Measurements from ENCODE around the gene KDM4F.

KDM4F gene

GRCh38 chr11:95086836-95087570 lies 37.8 kb downstream of the KDM4F start:
- H3K27ac ChIP-seq, result no peak overlapping the region

DNA sequence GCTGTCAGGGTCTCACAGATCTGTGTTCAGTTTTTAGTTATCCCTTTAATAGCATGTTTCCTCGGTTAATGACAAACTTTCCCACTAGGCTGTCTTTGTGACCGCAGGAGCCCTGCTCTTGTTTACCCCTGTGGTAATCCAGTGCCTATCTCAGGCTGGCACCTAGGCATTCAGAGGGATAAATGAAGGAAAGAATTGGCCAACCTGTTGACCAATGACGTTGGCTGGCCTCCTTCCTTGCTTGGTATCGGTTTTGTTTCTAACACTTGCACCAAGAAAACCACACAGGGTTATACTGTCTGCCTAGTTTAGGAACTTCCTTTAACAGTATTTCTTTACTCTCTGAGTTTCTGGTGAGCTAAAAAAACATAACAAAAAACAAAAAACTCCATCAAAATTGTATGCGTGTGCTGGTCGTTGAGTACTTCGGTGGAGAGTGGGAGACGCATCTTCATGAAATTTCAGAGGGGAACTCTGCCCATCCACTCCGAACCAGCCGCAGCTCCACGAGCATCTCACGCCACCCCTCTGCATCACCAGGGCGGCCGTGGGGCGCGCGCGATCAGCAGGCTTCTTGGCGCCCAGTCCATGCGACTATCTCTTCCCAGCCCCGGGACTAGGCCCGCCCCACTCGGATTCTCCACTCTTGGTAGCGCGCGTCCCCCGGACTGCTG lies 39.9 kb downstream of the KDM4F start:
- Histone ChIP-seq H3K9ac (no peak overlapping the region), H2AFZ (peak overlapping the region; percentile 90), H3K27me3 (ENCODE audit: control insufficient read depth, insufficient read depth, low read length) (no peaks in the 10 kb centered on the region), H3K79me2 (no peaks in the 10 kb centered on the region), H3K27ac (peak overlapping the region; percentile 76), H3K4me2 (ENCODE audit: low read length) (peak overlapping the region; percentile 61), H3K4me3 (ENCODE audit: low read depth, low read length) (peak overlapping the region; percentile 53), H3K36me3 (ENCODE audit: control insufficient read depth, insufficient read depth, low read length) (no peaks in the 10 kb centered on the region), H3K9me3 (ENCODE audit: control insufficient read depth, low read length) (no peaks in the 10 kb centered on the region), H3K4me1 (peaks cover 8% of the 10 kb centered on the region)
- TF ChIP-seq, protein P1, sequence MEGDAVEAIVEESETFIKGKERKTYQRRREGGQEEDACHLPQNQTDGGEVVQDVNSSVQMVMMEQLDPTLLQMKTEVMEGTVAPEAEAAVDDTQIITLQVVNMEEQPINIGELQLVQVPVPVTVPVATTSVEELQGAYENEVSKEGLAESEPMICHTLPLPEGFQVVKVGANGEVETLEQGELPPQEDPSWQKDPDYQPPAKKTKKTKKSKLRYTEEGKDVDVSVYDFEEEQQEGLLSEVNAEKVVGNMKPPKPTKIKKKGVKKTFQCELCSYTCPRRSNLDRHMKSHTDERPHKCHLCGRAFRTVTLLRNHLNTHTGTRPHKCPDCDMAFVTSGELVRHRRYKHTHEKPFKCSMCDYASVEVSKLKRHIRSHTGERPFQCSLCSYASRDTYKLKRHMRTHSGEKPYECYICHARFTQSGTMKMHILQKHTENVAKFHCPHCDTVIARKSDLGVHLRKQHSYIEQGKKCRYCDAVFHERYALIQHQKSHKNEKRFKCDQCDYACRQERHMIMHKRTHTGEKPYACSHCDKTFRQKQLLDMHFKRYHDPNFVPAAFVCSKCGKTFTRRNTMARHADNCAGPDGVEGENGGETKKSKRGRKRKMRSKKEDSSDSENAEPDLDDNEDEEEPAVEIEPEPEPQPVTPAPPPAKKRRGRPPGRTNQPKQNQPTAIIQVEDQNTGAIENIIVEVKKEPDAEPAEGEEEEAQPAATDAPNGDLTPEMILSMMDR (IDR thresholded peaks at IDR 0.05), result no peak

More at GRCh38 chr11:95086836-95087570, 37.8 kb downstream of the KDM4F start:
- H2AFZ ChIP-seq, result no peak overlapping the region
- H3K4me3 ChIP-seq (ENCODE audit: low read depth, low read length), result no peak overlapping the region
- no peaks in the 10 kb centered on the region for H3K27me3 ChIP-seq (ENCODE audit: control insufficient read depth, insufficient read depth, low read length)
- TF ChIP-seq, protein P1 (IDR thresholded peaks at IDR 0.05), result no peak
- no peaks in the 10 kb centered on the region for H3K79me2 ChIP-seq
- no peak overlapping the region for H3K9ac ChIP-seq
- H3K4me2 ChIP-seq (ENCODE audit: low read length), result no peak overlapping the region
- H3K36me3 ChIP-seq (ENCODE audit: control insufficient read depth, insufficient read depth, low read length), result no peaks in the 10 kb centered on the region
- H3K9me3 ChIP-seq (ENCODE audit: control insufficient read depth, low read length), result no peaks in the 10 kb centered on the region
- peaks cover 4% of the 10 kb centered on the region for H3K4me1 ChIP-seq

GRCh38 chr11:95089620-95090542 lies 40.7 kb downstream of the KDM4F start, which contains the start of gene ENDOD1:
Gene ENDOD1, plus strand, starts transcription at chr11:95089846. Its CDS starts 82 bp downstream, at chr11:95089928.
- Histone ChIP-seq H3K79me2 (no peaks in the 10 kb centered on the region), H3K9ac (peak within 1 kb of the TSS; percentile 53), H3K27me3 (ENCODE audit: control insufficient read depth, insufficient read depth, low read length) (no peaks in the 10 kb centered on the region), H3K36me3 (ENCODE audit: control insufficient read depth, insufficient read depth, low read length) (no peaks in the 10 kb centered on the region), H2AFZ (peak within 1 kb of the TSS; percentile 92), H3K27ac (peak within 1 kb of the TSS; percentile 86), H3K4me3 (ENCODE audit: low read depth, low read length) (peak within 1 kb of the TSS; percentile 69), H3K4me1 (peaks cover 8% of the 10 kb centered on the region), H3K4me2 (ENCODE audit: low read length) (peak within 1 kb of the TSS; percentile 80), H3K9me3 (ENCODE audit: control insufficient read depth, low read length) (no peaks in the 10 kb centered on the region)
- TF ChIP-seq, protein P1 (IDR thresholded peaks at IDR 0.05), result no peak

GRCh38 chr11:95091663-95092180 lies 42.5 kb downstream of the KDM4F start:
- H3K4me2 ChIP-seq (ENCODE audit: low read length), result no peak overlapping the region
- no peak overlapping the region for H3K27ac ChIP-seq
- TF ChIP-seq, protein P1 (IDR thresholded peaks at IDR 0.05), result no peak
- H2AFZ ChIP-seq, result no peak overlapping the region
- no peaks in the 10 kb centered on the region for H3K36me3 ChIP-seq (ENCODE audit: control insufficient read depth, insufficient read depth, low read length)
- peaks cover 8% of the 10 kb centered on the region for H3K4me1 ChIP-seq
- H3K9me3 ChIP-seq (ENCODE audit: control insufficient read depth, low read length), result no peaks in the 10 kb centered on the region
- no peak overlapping the region for H3K9ac ChIP-seq
- H3K4me3 ChIP-seq (ENCODE audit: low read depth, low read length), result no peak overlapping the region
- H3K79me2 ChIP-seq, result no peaks in the 10 kb centered on the region
- H3K27me3 ChIP-seq (ENCODE audit: control insufficient read depth, insufficient read depth, low read length), result no peaks in the 10 kb centered on the region

Data from parathyroid adenoma (tissue), 2 donors.